Endometrial microvascular endothelial cells (primary cell): ENCODE measurements around the gene ARFGEF3. TPM values are rescaled to one million over a fixed set of nuclear protein-coding genes. Genes with fewer than 3 reads are reported as not detected.
"Not testable (repeated sequence)": the region's sequence is repeated elsewhere in the genome, so short reads cannot be mapped to it uniquely, and the experiment has no call there.

ENCODE experiments used
- in situ Hi-C: cut with HindIII; loops from 2 replicates; pipeline ENCODE4 v1.10.0; 2017; ENCODE audit warnings: low sequenced_read_pairs, low pct_unique_long_range_greater_than_20kb; ENCODE audit errors: inconsistent ontology term
- total RNA-seq: library from RNA; depleted of rRNA; stranded (reverse); fragments of >200 nt; gene quantifications from one replicate; pipeline ENCODE4 v1.2.3, GENCODE V29; 2015; ENCODE audit errors: inconsistent ontology term

ARFGEF3 gene
- total RNA-seq, 1 donor from 2014 or later = 12.9 TPM

- in situ Hi-C loops = no loop called here
These were observed 43.8 kb downstream of the ARFGEF3 start for GRCh38 chr6:138205437-138206094.

DNA sequence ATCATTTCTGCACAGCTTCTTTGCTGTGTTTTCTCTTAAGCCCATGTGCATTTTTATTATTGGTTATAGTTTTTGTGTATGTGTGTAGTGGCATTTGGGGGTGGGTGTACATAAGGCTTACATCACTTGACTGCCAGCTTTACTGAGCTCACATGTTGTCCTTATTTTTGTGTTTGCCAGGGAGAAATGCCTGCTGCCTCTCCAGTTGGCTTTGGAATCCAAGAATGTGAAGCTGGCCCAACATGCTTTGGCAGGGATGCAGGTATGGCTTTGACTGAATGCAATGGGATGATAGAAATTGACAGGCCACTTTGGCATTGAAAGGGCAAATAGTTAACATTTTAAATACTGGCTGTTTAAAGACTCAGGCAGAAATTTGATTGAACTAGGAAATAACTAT lies 45.1 kb downstream of the ARFGEF3 start:
- in situ Hi-C loops = no loop called here

DNA sequence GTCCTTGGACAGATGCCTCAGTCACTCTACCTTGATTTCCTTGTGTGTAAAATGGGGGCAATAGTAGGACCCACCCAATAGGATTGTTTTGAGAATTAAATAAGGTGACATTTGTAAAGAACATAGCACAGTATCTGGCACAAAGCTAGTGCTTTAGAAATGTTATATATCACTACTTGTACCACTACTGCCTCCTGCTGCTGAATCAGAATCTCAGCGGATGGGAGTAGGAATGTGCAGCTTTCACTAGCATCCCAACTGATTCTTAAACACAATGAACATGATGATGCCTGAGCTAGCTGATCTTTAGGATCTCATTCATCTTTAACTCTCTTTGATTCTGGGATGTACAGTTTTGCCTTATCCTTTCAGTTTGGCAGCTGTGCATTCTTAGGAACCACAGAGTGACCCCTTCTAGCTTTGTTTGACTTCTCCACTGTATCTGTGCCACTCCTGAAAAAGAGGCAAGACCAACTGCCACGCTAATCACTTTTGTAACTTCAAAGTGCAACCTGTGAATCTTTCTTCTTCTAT lies 49.4 kb downstream of the ARFGEF3 start:
- in situ Hi-C loops = no loop called here

DNA sequence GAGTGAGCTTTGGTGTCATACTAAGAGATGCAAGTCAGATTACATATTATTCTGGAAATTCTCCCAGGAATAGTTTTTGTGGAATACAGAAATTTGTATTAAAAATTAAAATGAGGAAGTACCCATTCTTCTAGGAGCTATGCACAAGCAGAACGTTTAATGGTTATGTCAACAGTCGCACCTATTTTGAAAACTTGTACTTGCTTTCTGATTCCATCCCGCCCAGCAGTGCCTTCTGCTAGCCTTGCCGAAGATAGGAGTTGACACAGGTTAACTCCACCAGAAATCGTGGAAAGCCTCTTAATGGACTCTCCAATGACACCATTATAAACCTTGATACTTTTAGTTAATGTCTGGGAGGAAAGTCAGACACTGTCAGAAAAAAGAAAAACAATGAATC lies 49.9 kb downstream of the ARFGEF3 start:
- in situ Hi-C loops = no loop called here

DNA sequence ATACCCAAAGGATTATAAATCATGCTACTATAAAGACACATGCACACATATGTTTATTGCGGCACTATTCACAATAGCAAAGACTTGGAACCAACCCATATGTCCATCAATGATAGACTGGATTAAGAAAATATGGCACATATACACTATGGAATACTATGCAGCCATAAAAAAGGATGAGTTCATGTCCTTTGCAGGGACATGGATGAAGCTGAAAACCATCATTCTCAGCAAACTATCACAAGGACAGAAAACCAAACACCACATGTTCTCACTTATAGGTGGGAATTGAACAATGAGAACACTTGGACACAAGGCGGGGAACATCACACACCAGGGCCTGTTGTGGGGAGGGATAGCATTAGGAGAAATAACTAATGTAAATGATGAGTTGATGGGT lies 50.8 kb downstream of the ARFGEF3 start:
- in situ Hi-C loops = not testable (repeated sequence)

- in situ Hi-C loops = no loop called here
These were observed 53.5 kb downstream of the ARFGEF3 start for GRCh38 chr6:138215093-138215782.

- in situ Hi-C loops = no loop called here
These were observed 56.7 kb downstream of the ARFGEF3 start, which contains the start of gene PBOV1 for GRCh38 chr6:138218449-138218848. Gene PBOV1 (minus strand): TSS chr6:138218491. CDS start chr6:138218395, 96 bp downstream.

GRCh38 chr6:138219398-138219797 lies 57.7 kb downstream of the ARFGEF3 start:
- in situ Hi-C loops = no loop called here

- in situ Hi-C loops = no loop called here
These were observed 58.2 kb downstream of the ARFGEF3 start for GRCh38 chr6:138219901-138220300.

GRCh38 chr6:138222901-138223546 lies 61.3 kb downstream of the ARFGEF3 start:
- in situ Hi-C loops = no loop called here

DNA sequence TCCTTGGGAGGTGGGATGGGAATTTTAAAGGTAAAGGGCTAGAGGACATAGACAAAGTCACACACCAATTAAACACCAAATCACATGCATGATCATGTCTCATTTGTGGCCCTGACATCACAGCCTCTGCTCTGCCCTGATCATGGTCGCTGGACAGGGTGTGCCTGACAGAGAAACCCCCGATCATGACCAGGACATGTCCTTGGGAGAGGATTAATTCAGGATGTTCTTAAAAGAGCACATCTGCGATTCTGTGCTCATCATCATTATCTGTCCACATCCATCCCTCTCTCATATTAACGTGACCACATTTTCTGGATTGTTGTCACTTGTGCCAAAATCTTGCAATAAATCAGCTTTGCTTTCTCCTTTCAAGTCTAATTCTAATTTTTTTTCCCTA lies 64.2 kb downstream of the ARFGEF3 start:
- in situ Hi-C loops = no loop called here

DNA sequence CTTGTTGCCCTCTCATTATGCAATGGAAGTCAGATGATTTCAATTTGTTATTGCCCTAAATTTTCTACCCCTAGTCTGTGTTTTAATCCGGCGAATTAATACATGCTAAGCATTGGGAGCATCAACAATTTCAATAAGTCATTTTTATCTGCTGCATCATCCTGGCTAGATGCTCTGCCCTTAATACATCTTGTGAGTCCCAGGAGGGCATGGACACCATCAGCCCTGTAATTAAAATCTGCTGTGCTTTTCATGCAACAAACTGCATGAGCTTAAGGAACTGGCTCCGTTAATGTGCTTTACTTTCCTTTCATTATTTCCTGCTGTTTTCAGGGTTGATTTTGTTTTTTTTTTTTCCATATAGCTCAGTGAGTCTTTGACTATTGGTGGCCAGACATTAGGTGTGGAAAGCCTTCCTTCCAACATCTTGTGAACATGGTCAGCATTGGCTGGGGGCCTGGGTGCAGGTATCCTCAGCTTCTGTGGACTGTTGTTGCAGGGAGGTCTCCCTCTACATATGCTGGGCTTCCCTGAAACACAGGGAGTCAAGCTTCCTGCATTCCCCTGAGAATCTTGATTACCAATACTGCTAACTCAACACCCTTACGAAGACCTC lies 65.1 kb downstream of the ARFGEF3 start:
- in situ Hi-C loops = no loop called here

DNA sequence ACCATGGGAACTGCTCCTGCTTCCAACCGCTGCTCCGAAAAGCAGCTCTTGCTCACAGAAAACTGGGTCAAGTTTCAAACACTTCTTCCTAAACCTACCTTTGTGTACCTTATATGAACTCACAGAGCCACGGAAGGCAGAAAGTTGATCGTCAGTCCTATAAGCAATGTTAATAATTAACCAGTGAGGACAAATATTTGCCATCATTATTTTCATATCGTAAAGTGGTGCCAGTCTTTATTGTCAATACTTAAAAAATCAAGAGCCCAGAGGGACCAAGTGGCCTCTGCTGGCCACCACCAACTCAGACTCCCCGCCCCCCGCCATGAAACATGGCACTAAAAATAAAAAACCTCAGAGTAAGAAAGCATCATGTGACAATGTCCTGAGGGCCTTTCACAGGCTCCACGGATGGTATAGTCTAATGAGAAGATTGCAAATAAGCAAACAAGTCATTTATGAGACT lies 65.6 kb downstream of the ARFGEF3 start:
- in situ Hi-C loops = no loop called here

GRCh38 chr6:138229072-138229471 lies 67.3 kb downstream of the ARFGEF3 start:
- in situ Hi-C loops = no loop called here

DNA sequence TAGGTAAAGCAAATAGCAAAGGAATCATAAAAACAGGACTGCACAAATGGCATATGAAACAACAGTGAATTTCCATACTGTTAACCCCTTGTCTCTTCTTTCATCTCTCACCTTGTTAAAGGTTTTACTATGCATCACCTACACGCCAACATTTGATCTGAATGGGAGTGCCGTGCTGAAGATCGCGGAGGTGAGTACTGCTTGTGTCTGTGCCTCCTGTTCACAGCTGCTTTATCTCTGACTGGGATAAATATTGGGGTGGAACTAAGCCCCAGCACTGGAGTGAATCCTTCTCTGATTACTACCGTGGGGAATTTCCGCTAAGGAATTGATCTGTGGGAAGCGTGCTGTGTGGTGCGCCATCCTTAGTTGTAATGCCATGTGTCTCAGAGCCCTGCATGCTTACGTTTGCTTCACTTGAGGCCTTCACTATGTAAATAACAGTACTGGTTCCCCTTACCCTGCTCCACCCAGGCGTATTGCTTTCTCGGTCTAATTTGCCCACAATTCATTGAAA lies 68.0 kb downstream of the ARFGEF3 start:
- in situ Hi-C loops = no loop called here

DNA sequence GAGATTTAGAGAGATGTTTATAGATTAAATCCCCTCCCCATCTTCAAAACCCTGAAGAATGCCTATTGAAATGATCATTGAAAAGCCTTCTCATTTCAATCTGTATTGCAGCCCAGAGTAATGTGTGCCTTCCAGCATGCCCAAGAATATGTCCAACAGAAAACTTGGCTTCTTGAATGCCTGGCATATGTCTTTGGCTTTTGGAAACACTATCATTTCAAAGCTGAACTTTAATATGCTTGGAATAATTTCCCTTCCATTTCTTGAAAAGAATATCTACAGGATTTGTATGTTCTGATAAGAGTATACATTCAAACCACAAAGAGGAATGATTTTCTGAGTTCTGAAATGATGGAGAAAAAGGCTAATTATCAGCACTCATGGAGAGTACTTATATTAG lies 68.5 kb downstream of the ARFGEF3 start:
- in situ Hi-C loops = no loop called here

- in situ Hi-C loops = no loop called here
These were observed 69.1 kb downstream of the ARFGEF3 start for GRCh38 chr6:138230759-138231380.

- in situ Hi-C loops = no loop called here
These were observed 69.7 kb downstream of the ARFGEF3 start for GRCh38 chr6:138231381-138231886.
